ENCODE data around the gene NHS. TPM values are rescaled to one million over a fixed set of nuclear protein-coding genes. Genes with fewer than 3 reads are reported as not detected.

Gene NHS
- total and polyA plus RNA-seq, 2 of the 13 experiments (the other 11 are each of a cell fraction or from before 2014, with no cell fraction given), result 0.02 TPM; not detected in 1

GRCh38 chrX:17417372-17417771 is 42.4 kb downstream of the NHS start:
- no TSS peak for BruUV-seq (replicated peaks)
- TF ChIP-seq ZNF20 (CRISPR knock-in tag; IDR thresholded peaks at IDR 0.05) (no peak), ZKSCAN1 (IDR thresholded peaks at IDR 0.05; ENCODE audit: low read length) (no peak), SIN3A (IDR thresholded peaks at IDR 0.05; ENCODE audit: borderline replicate concordance, low read depth, low read length) (no peak), POLR2A (IDR thresholded peaks at IDR 0.05; ENCODE audit: insufficient read depth in 1 of 2, low read depth in 2 of 2, low read length in 2 of 2) (no peak), LBX2 (CRISPR knock-in tag; IDR thresholded peaks at IDR 0.05; ENCODE audit: borderline replicate concordance) (no peak), SMYD3 (CRISPR knock-in tag; IDR thresholded peaks at IDR 0.05) (no peak), NKX3-1 (CRISPR knock-in tag; IDR thresholded peaks at IDR 0.05) (no peak), ZNF576 (CRISPR knock-in tag; IDR thresholded peaks at IDR 0.05) (no peak), HCFC1 (IDR thresholded peaks at IDR 0.05; ENCODE audit: low read depth, low read length) (no peak), MAZ (IDR thresholded peaks at IDR 0.05; ENCODE audit: borderline replicate concordance, low read depth, low read length) (no peak), MAZ (CRISPR knock-in tag; IDR thresholded peaks at IDR 0.05; ENCODE audit: low read depth) (no peak), ZNF260 (CRISPR knock-in tag; IDR thresholded peaks at IDR 0.05; ENCODE audit: borderline replicate concordance, low read depth) (no peak), KAT2B (IDR thresholded peaks at IDR 0.05; ENCODE audit: borderline replicate concordance, low read depth, low read length) (no peak), NFIB (CRISPR knock-in tag; IDR thresholded peaks at IDR 0.05; ENCODE audit: borderline replicate concordance) (no peak), ARNTL (CRISPR knock-in tag; IDR thresholded peaks at IDR 0.05) (no peak), RBM39 (IDR thresholded peaks at IDR 0.05; ENCODE audit: low read depth, low read length, poor library complexity, severe bottlenecking) (no peak), SATB2 (CRISPR knock-in tag; IDR thresholded peaks at IDR 0.05) (no peak), ZNF256 (CRISPR knock-in tag; conservative IDR thresholded peaks at IDR 0.05) (no peak), USF2 (IDR thresholded peaks at IDR 0.05; ENCODE audit: low read depth, low read length) (no peak), USF2 (CRISPR knock-in tag; IDR thresholded peaks at IDR 0.05; ENCODE audit: borderline replicate concordance) (no peak), SMARCE1 (IDR thresholded peaks at IDR 0.05; ENCODE audit: borderline replicate concordance) (no peak)
- H3K9me3 ChIP-seq (ENCODE audit: low read length), result no peaks in the 10 kb centered on the region
- DNase-seq (ENCODE audit: low spot score), result no peak
- in situ Hi-C loops (cut with HindIII; ENCODE audit: extremely low pct_ligation_motif_present, low pct_unique_long_range_greater_than_20kb), result no loop called here
- intact Hi-C loops (cut with micrococcal nuclease; ENCODE audit: unreplicated experiment), result no loop called here
- H3K4me3 ChIP-seq (replicated peaks in 1 of 3; ENCODE audit: insufficient read depth in 1 of 3, low read depth in 2 of 3, low read length in 3 of 3), result no peak overlapping the region
- no peaks in the 10 kb centered on the region for H3K36me3 ChIP-seq (replicated peaks in 1 of 2; ENCODE audit: control insufficient read depth in 1 of 2, insufficient read depth in 2 of 2, low read length in 2 of 2)
- no peaks in the 10 kb centered on the region for H4K20me1 ChIP-seq (ENCODE audit: insufficient read depth, low read length)
- no peak for FAIRE-seq
- ChIA-PET CTCF (ENCODE audit: low intra/inter-chr PET ratio, low total read pairs) (no interaction called here), POLR2A (no interaction called here)
- no peak overlapping the region for H3K4me2 ChIP-seq (ENCODE audit: low read depth, low read length)
- H3K4me1 ChIP-seq (ENCODE audit: insufficient read depth, low read length), result no peaks in the 10 kb centered on the region
- no peak overlapping the region for H3K9ac ChIP-seq (ENCODE audit: insufficient read depth, low read depth, low read length)
- no peak overlapping the region for H2AFZ ChIP-seq (ENCODE audit: low read length)
- ATAC-seq, result no peak
- no peaks in the 10 kb centered on the region for H3K27me3 ChIP-seq (ENCODE audit: control insufficient read depth in 1 of 2, insufficient read depth in 2 of 2, low read length in 2 of 2)
- H3K27ac ChIP-seq (ENCODE audit: extremely low read length, insufficient read depth, low read length), result no peak overlapping the region
- H3K79me2 ChIP-seq (ENCODE audit: insufficient read depth, low read length), result no peaks in the 10 kb centered on the region
